ENCODE results near the gene CELF2.

DNA sequence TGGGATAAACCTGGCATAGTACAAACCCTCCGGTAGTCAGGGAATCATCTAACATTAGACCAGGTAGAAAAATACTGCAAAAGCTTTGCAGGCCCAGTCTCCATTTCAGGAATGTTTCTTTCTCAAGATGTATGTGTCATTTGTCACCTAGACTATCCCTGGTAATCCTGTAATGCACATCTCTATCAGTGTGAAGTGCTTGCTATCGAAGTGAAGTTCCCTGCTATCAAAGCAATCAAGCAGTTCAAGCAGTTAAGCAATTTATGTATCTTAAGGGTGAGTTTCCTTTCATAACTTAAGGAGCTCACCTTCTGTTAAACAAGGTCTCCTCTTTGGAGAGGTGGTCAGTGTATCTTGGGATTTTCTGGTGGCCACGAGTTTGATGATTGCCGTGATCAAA is 47.2 kb downstream of the CELF2 start:
- TF ChIP-seq, protein P1, sequence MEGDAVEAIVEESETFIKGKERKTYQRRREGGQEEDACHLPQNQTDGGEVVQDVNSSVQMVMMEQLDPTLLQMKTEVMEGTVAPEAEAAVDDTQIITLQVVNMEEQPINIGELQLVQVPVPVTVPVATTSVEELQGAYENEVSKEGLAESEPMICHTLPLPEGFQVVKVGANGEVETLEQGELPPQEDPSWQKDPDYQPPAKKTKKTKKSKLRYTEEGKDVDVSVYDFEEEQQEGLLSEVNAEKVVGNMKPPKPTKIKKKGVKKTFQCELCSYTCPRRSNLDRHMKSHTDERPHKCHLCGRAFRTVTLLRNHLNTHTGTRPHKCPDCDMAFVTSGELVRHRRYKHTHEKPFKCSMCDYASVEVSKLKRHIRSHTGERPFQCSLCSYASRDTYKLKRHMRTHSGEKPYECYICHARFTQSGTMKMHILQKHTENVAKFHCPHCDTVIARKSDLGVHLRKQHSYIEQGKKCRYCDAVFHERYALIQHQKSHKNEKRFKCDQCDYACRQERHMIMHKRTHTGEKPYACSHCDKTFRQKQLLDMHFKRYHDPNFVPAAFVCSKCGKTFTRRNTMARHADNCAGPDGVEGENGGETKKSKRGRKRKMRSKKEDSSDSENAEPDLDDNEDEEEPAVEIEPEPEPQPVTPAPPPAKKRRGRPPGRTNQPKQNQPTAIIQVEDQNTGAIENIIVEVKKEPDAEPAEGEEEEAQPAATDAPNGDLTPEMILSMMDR (IDR thresholded peaks at IDR 0.05), result no peak
- TF ChIP-seq EP300 (IDR thresholded peaks at IDR 0.05), result no peak
